PC-3 (cell line): ENCODE results near the gene PSAP. TPM values are rescaled to one million over a fixed set of nuclear protein-coding genes. Genes with fewer than 3 reads are reported as not detected.

ENCODE experiments used
- ATAC-seq: fragments of 200-7000 bp; cut with Tn5 transposase; 2 replicates; pipeline ENCODE4 v1.9.1; 2020; ENCODE audit warnings: mild to moderate bottlenecking, moderate library complexity
- BruUV-seq: library from RNA; stranded (reverse); fragments of 400-500 nt; replicated peaks from 2 replicates; lab custom pipeline; 2021; lab: Mats Ljungman, UMichigan
- CTCF ChIA-PET: fragments of 300-600 bp; sonication (Branson Sonifier 250); formaldehyde crosslinking; loops from one replicate; lab custom pipeline; 2022; ENCODE audit warnings: antibody characterized with exemption; lab: Charles Lee
- POLR2A ChIA-PET: fragments of 300-600 bp; sonication (Branson Sonifier 250); formaldehyde crosslinking; loops from one replicate; lab custom pipeline; 2022; ENCODE audit warnings: antibody characterized with exemption; ENCODE audit not compliant: unreplicated experiment; lab: Charles Lee
- DNase-seq: peaks from one replicate; pipeline ENCODE4 v3.0.0-alpha.2; 2015
- H2AFZ ChIP-seq: fragments of 300-600 bp; sonication (generic); 2 replicates; pipeline ENCODE4 v1.6.0; 2016; ENCODE audit warnings: antibody characterized with exemption, low read length
- H3F3A ChIP-seq: fragments of 300-600 bp; sonication (generic); one replicate; pipeline ENCODE4 v1.6.0; 2017; ENCODE audit warnings: antibody characterized with exemption, low read length, control low read depth, mild to moderate bottlenecking; ENCODE audit not compliant: unreplicated experiment
- H3K27ac ChIP-seq: fragments of 300-600 bp; sonication (generic); 2 replicates; pipeline ENCODE4 v1.5.1; 2016; ENCODE audit warnings: mild to moderate bottlenecking, low read length
- H3K27me3 ChIP-seq: fragments of 300-600 bp; sonication (generic); 2 replicates; pipeline ENCODE4 v1.6.1; 2016; ENCODE audit warnings: low read length, mixed read lengths
- H3K36me3 ChIP-seq: fragments of 300-600 bp; sonication (generic); 2 replicates; pipeline ENCODE4 v1.6.1; 2016; ENCODE audit warnings: low read depth, mixed run types, low read length, mixed read lengths
- H3K4me1 ChIP-seq: fragments of 300-600 bp; sonication (generic); 2 replicates; pipeline ENCODE4 v1.5.1; 2016; ENCODE audit warnings: low read length; ENCODE audit not compliant: insufficient read depth
- H3K4me2 ChIP-seq: fragments of 300-600 bp; sonication (generic); 2 replicates; pipeline ENCODE4 v1.6.0; 2016; ENCODE audit warnings: low read length
- H3K4me3 ChIP-seq: fragments of 300-600 bp; sonication (generic); 2 replicates; pipeline ENCODE4 v1.5.1; 2016; ENCODE audit warnings: mild to moderate bottlenecking, low read length, mixed read lengths
- H3K79me2 ChIP-seq: fragments of 300-600 bp; sonication (generic); 2 replicates; pipeline ENCODE4 v1.6.1; 2017; ENCODE audit warnings: low read length, mixed read lengths
- H3K9ac ChIP-seq: fragments of 300-600 bp; sonication (generic); 2 replicates; pipeline ENCODE4 v1.6.0; 2016; ENCODE audit warnings: mild to moderate bottlenecking, low read length
- H3K9me2 ChIP-seq: fragments of 300-600 bp; sonication (generic); replicated peaks from 2 replicates; pipeline ENCODE4 v1.6.1; 2016; ENCODE audit warnings: mixed run types, low read length, mixed read lengths
- H3K9me3 ChIP-seq: fragments of 300-600 bp; sonication (generic); 2 replicates; pipeline ENCODE4 v1.6.1; 2016; ENCODE audit warnings: low read length, mixed read lengths
- H4K20me1 ChIP-seq: fragments of 300-600 bp; sonication (generic); 2 replicates; pipeline ENCODE4 v1.6.1; 2016; ENCODE audit warnings: low read length, mixed read lengths
- EZH2 ChIP-seq: fragments of 300-600 bp; sonication (generic); IDR thresholded peaks from one replicate; pipeline ENCODE4 v1.6.1; 2017; ENCODE audit warnings: antibody characterized with exemption, mild to moderate bottlenecking, low read length; ENCODE audit not compliant: unreplicated experiment
- EZH2phosphoT487 ChIP-seq: fragments of 300-600 bp; sonication (generic); IDR thresholded peaks from 2 replicates; pipeline ENCODE4 v1.6.1; 2018; ENCODE audit warnings: mild to moderate bottlenecking, antibody characterized with exemption, low read length, borderline replicate concordance
- intact Hi-C: fragments of 100-400 bp; cut with micrococcal nuclease; formaldehyde crosslinking; loops from 2 replicates; pipeline ENCODE4 v1.9.0; 2023
- total RNA-seq: library from RNA; depleted of rRNA; stranded (reverse); fragments of >200 nt; gene quantifications from 2 replicates; pipeline ENCODE4 v1.2.3, GENCODE V29; 2014
- TF ChIP-seq, protein P1 (sequence below): fragments of 300-600 bp; sonication (generic); conservative IDR thresholded peaks from 2 replicates; pipeline ENCODE4 v1.5.1; 2017; ENCODE audit warnings: antibody characterized with exemption, low read depth, mild to moderate bottlenecking, low read length

PSAP gene
- total RNA-seq, 1 experiment from 2014 or later = 334 TPM

DNA sequence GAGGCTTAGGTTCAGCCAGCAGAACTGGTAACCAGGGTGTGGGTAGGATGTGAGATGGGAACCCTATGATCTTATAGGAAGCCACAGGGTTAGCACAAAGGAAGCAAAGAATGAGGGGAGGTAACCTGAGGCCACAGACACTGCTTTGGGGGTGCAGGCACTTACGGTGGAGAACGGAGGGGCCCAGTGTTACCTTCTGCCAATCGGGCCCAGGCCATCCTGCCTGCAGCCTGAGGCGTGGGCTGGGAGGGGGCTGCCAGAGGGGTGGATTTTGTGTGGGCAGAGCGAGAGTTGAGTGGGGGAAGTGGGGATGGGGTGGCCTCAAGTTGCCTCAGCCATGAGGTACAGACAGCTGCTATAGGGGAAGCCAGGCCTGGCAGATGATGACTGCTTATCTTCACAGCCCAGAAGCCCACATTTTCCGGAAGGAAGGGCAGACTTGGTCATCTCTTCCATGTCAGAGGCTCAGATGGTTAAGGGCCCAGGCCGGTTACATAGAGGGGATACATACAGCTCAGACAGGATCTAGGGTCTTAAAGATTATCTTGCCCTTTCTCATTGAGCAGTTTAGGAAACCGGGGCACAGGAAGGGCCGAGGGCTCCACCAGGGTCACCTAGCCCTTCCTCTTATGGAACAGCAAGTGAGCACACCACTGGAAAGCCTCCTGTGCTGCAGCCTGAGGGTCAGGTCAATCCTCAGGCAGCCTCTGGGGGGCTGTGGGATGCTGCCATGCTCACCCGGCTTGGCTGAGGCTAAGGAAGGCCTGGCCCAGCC is 53.3 kb downstream of the PSAP start:
- no peak for ATAC-seq
- Histone ChIP-seq H3K4me3 (no peak overlapping the region), H2AFZ (no peak overlapping the region), H3K9me2 (no peaks in the 10 kb centered on the region), H3K27ac (no peak overlapping the region), H3K36me3 (no peaks in the 10 kb centered on the region), H3K9me3 (no peaks in the 10 kb centered on the region), H4K20me1 (no peaks in the 10 kb centered on the region), H3K4me2 (no peak overlapping the region), H3K27me3 (no peaks in the 10 kb centered on the region), H3K4me1 (no peaks in the 10 kb centered on the region), H3K79me2 (no peaks in the 10 kb centered on the region), H3K9ac (no peak overlapping the region), H3F3A (no peaks in the 10 kb centered on the region)
- intact Hi-C loops = no loop called here
- no peak for TF ChIP-seq EZH2phosphoT487
- POLR2A ChIA-PET = no interaction called here
- no peak for DNase-seq
- no TSS peak for BruUV-seq
- CTCF ChIA-PET = no interaction called here

DNA sequence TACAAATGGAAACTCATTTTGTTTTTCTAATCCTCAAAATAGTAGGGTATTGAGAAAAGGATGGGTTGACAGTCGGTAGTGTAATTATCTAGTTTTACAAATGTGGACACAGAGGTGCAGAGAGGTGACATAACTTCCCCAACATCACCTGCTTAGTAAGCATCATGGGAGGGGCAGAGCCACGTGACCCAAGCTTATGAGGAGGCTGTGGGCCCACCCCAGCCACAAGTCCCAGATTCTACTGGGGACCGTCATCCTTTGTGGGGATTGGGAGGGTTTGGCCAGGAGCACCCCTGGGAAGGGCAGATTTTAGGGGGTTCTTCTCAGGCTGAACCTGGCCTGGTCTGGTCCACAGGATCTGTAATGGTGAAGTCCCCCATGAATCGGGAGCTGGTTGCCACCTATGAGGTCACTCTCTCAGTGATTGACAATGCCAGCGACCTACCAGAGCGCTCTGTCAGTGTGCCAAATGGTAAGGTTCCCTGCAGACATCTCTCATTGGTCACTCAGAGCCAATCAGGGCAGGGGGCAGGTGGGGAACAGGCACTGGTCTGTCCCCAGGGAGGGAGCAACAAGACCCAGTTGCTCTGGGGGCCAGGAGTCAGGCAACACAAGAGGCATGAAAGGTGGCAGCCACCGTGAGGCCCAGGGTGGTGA is 54.2 kb downstream of the PSAP start:
- Histone ChIP-seq H3K27me3 (no peaks in the 10 kb centered on the region), H3K27ac (no peak overlapping the region), H3K9ac (no peak overlapping the region), H4K20me1 (no peaks in the 10 kb centered on the region), H3K4me2 (no peak overlapping the region), H3K36me3 (no peaks in the 10 kb centered on the region), H3F3A (no peaks in the 10 kb centered on the region), H3K9me2 (no peaks in the 10 kb centered on the region), H3K79me2 (no peaks in the 10 kb centered on the region), H3K9me3 (no peaks in the 10 kb centered on the region), H3K4me1 (no peaks in the 10 kb centered on the region), H2AFZ (no peak overlapping the region), H3K4me3 (no peak overlapping the region)
- ChIA-PET POLR2A (no interaction called here), CTCF (no interaction called here)
- BruUV-seq = no TSS peak
- ATAC-seq (no peak), DNase-seq (no peak)
- TF ChIP-seq, protein P1, sequence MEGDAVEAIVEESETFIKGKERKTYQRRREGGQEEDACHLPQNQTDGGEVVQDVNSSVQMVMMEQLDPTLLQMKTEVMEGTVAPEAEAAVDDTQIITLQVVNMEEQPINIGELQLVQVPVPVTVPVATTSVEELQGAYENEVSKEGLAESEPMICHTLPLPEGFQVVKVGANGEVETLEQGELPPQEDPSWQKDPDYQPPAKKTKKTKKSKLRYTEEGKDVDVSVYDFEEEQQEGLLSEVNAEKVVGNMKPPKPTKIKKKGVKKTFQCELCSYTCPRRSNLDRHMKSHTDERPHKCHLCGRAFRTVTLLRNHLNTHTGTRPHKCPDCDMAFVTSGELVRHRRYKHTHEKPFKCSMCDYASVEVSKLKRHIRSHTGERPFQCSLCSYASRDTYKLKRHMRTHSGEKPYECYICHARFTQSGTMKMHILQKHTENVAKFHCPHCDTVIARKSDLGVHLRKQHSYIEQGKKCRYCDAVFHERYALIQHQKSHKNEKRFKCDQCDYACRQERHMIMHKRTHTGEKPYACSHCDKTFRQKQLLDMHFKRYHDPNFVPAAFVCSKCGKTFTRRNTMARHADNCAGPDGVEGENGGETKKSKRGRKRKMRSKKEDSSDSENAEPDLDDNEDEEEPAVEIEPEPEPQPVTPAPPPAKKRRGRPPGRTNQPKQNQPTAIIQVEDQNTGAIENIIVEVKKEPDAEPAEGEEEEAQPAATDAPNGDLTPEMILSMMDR = no peak
- no peak for TF ChIP-seq EZH2
- intact Hi-C loops = no loop called here

DNA sequence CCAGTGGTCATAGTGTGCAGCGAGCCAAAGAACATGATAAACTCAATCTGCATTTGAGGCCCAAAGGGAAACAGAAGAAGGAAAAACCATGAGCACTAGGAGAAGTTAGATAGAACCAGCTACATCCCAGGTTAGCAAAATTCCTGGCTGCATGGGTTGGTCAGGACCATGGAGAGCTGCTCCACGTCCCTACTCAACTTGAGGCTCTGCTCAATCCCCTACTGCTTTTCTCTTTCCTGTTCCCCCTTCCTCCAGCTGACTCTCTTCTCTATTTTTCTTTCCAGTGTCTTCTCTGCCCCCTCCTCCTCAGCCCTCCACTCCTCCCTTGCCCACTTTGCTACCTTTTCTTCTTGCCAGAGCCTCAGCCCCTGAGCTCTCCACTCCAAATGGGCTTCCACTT is 55.8 kb downstream of the PSAP start:
- Histone ChIP-seq H3K36me3 (no peaks in the 10 kb centered on the region), H4K20me1 (no peaks in the 10 kb centered on the region), H3F3A (no peaks in the 10 kb centered on the region), H3K9ac (no peak overlapping the region), H3K27me3 (no peaks in the 10 kb centered on the region), H3K9me2 (no peaks in the 10 kb centered on the region), H3K79me2 (no peaks in the 10 kb centered on the region), H2AFZ (no peak overlapping the region), H3K4me2 (no peak overlapping the region), H3K9me3 (no peaks in the 10 kb centered on the region), H3K4me1 (no peaks in the 10 kb centered on the region), H3K27ac (no peak overlapping the region), H3K4me3 (no peak overlapping the region)
- intact Hi-C loops = no loop called here
- TF ChIP-seq EZH2phosphoT487 = no peak
- TF ChIP-seq, protein P1 = no peak
- TF ChIP-seq EZH2 = no peak
- POLR2A ChIA-PET = no interaction called here
- CTCF ChIA-PET = no interaction called here
- peak; percentile 38 for DNase-seq
- no peak for ATAC-seq
- no TSS peak for BruUV-seq
